22Rv1 (cell line): ENCODE data around the gene MTARC1.

Experiments used
- H3K27ac ChIP-seq: fragments of 450-650 bp; 2 replicates; pipeline ENCODE4 v1.5.1; 2017
- ZFX ChIP-seq: fragments of 450-650 bp; IDR thresholded peaks from 2 replicates; pipeline ENCODE4 v1.6.1; 2017; ENCODE audit warnings: antibody characterized with exemption, borderline replicate concordance
- TF ChIP-seq, protein P1 (sequence below): fragments of 450-650 bp; IDR thresholded peaks from 2 replicates; pipeline ENCODE4 v1.5.1; 2017; ENCODE audit warnings: mild to moderate bottlenecking

Gene MTARC1

DNA sequence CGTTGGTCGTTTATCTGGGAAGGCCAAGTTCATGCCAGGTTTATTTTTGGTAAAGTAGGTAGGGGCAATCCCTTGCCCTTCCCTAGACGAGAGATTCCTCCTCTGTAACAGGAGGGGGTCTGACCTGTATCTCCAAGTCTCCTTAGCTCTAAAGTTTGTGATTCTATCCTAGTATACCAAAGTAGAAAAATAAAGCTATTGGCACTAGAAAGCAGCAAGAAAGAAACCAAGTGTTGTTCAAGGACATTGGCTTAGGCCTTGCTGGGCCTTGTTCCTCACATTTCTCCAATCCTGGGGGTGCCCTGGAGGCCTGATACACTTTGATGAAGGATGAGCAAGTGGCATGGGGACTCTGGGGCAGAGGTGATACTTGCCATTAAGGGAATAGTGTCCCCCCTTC, 37.8 kb upstream of the MTARC1 start:
- no peak for TF ChIP-seq ZFX
- TF ChIP-seq, protein P1, sequence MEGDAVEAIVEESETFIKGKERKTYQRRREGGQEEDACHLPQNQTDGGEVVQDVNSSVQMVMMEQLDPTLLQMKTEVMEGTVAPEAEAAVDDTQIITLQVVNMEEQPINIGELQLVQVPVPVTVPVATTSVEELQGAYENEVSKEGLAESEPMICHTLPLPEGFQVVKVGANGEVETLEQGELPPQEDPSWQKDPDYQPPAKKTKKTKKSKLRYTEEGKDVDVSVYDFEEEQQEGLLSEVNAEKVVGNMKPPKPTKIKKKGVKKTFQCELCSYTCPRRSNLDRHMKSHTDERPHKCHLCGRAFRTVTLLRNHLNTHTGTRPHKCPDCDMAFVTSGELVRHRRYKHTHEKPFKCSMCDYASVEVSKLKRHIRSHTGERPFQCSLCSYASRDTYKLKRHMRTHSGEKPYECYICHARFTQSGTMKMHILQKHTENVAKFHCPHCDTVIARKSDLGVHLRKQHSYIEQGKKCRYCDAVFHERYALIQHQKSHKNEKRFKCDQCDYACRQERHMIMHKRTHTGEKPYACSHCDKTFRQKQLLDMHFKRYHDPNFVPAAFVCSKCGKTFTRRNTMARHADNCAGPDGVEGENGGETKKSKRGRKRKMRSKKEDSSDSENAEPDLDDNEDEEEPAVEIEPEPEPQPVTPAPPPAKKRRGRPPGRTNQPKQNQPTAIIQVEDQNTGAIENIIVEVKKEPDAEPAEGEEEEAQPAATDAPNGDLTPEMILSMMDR = no peak
- no peak overlapping the region for H3K27ac ChIP-seq

DNA sequence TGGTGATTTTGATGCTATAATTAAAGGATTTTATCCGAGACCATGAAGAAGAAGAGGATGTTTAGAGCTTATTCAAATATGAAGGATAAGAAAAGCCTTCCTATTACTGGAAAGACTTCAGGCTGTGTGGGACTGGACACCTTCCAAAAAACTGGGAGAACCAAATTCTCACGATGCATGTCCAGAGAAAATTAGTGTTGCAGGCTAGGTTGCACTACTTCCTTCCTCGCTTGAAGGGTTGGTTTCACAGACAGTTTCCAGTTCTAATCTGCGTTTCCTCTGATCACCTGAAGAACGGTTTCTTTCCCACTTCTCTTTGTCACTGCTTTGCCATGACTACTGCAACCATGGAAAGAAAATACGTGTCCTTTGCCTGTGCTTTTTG, 36.6 kb upstream of the MTARC1 start:
- TF ChIP-seq, protein P1 = no peak
- no peak for TF ChIP-seq ZFX
- H3K27ac ChIP-seq = no peak overlapping the region

DNA sequence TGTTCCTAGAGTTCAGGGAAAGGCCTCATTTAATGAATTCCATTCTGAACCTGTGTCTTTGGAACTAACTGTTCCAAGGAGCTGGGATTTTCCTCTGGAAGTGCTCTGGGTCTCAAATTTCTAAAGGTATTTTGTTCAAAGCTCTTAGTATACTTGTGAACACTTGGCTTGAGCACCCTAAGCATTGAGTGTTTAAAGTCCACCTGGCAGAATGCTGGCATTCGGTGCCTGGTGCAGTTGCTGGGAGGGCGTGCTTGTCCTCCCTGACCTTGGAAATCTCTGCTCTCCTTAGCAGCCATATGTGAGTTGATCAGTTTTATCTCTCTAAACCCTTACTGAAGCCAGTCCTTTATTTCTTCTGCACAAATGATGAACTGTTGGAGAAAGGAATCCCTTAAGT, 35.6 kb upstream of the MTARC1 start:
- TF ChIP-seq ZFX = no peak
- TF ChIP-seq, protein P1 = no peak
- no peak overlapping the region for H3K27ac ChIP-seq

DNA sequence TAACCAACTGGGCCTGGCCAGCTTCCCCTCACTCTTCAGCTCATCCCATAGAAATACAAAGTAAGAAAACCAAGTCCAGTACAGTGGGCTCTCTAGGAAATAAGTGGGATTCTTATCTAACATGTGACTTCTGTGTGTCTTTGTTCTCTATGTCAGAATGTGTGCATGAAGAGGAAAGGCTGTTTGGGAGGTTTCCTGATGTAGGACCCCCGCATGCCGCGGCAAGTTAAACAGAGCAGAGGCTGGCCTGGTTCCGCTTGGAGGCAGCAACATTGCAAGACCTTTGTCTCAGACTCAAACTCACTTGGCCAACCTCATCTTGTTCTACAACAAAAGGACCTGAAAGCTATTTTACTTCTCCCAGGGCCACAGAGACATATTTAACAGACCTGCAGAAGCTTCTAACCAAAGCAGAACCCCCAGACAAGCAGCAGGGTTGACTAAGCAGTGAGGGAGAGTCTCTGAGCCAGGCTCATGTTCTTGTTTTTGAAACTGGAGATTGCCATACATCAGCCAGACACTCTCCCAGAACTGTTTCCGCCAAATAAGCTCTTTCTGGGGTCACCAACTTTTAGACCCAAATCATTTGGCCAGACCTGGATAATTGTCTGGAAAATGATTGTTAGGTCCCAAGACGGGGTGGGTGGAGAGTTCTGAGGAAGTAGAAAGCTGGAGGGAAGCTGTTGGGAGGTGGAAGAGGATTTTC, 32.3 kb upstream of the MTARC1 start:
- no peak overlapping the region for H3K27ac ChIP-seq
- TF ChIP-seq ZFX = no peak

DNA sequence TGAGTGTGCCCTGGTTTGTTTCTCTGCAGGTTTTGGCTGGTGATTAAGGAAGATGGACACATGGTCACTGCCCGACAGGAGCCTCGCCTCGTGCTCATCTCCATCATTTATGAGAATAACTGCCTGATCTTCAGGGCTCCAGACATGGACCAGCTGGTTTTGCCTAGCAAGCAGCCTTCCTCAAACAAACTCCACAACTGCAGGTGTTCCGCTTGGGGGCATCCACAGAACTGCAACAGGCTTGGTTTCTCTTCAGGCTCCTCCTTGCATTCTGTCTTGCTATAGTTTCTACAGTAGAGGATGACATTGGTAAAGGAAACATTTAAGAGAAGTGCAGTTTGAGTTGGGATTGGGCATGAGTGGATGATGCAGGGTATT, 31.8 kb upstream of the MTARC1 start:
- TF ChIP-seq, protein P1 = no peak
- no peak for TF ChIP-seq ZFX
- H3K27ac ChIP-seq = no peak overlapping the region

DNA sequence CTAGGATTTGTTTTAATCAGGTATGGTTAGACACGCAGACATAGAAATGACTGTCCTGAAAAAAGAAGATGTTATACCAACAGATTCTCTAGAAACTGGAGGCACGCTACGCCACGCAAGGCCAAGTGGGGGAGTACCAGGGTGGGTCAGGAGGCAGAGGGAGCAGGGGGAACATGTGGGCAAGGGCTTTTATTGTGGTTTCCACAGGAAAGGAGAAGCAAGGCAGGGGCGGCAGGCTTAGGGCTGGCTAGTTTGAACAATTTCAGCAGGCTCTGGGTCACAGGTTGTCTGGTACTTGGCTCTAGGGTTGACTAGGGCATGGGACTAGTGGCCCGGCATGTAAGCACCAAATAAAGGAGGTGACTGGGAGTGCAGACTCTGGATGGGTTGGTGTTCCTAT, 31.4 kb upstream of the MTARC1 start:
- TF ChIP-seq, protein P1 = no peak
- TF ChIP-seq ZFX = no peak
- H3K27ac ChIP-seq = no peak overlapping the region

DNA sequence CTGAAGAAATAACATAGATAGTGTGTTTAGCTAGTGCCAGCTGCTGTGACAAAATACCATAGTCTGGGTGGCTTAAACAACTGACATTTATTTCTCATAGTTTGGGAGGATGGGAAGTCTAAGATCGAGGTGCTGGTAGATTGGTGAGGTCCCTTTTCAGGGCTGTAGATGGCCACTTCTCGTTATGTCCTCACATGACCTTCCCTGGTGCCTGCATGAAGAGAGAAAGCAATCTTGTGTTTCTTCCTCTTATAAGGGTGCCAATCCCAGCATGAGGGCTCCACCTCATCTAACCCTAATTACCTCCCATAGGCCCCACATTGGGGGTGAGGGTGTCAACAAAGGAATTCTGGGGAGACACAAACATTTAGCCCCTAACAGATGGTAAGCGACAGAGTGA, 29.3 kb upstream of the MTARC1 start:
- no peak for TF ChIP-seq ZFX
- TF ChIP-seq, protein P1 = no peak
- H3K27ac ChIP-seq = no peak overlapping the region

DNA sequence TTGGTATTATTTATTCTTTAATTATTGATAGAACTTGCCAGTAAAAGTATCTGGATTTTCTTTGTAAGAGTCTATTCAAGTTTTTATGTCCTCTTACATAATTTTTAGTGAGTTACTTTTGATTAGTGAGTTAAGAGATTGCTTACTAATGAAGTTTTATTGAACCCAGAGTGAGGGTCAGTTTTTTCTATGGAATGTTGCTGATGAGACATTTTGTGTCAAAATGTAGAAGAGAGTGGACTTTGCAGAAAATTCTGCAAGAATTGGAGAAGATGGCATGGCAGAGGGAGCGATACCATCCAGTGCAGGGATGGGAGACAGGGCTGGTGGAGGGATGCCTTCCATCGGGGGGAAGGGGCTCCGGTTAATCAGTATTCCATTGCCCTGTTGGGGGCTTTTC, 27.6 kb upstream of the MTARC1 start:
- no peak overlapping the region for H3K27ac ChIP-seq
- TF ChIP-seq ZFX = no peak
- TF ChIP-seq, protein P1 = no peak
